ENCODE results near the gene COL4A4.

GRCh38 chr2:227022608-227023007 is 141.4 kb downstream of the COL4A4 start:
- TF ChIP-seq CTCF (IDR thresholded peaks at IDR 0.05; ENCODE audit: poor library complexity): no peak
- no peak for TF ChIP-seq EZH2phosphoT487 (IDR thresholded peaks at IDR 0.05; ENCODE audit: low read depth, severe bottlenecking, unreplicated experiment)
- TF ChIP-seq EZH2 (IDR thresholded peaks at IDR 0.05; ENCODE audit: borderline replicate concordance): no peak
